SIG-M5 (cell line): ENCODE measurements around the gene DNAJC17.

Source experiments
- DNase-seq: peaks from one replicate; lab custom pipeline; 2025; lab: John Stamatoyannopoulos, UW

The DNAJC17 gene

GRCh38 chr15:40829115-40829514, 21.8 kb upstream of the DNAJC17 start:
- DNase-seq: no peak

DNA sequence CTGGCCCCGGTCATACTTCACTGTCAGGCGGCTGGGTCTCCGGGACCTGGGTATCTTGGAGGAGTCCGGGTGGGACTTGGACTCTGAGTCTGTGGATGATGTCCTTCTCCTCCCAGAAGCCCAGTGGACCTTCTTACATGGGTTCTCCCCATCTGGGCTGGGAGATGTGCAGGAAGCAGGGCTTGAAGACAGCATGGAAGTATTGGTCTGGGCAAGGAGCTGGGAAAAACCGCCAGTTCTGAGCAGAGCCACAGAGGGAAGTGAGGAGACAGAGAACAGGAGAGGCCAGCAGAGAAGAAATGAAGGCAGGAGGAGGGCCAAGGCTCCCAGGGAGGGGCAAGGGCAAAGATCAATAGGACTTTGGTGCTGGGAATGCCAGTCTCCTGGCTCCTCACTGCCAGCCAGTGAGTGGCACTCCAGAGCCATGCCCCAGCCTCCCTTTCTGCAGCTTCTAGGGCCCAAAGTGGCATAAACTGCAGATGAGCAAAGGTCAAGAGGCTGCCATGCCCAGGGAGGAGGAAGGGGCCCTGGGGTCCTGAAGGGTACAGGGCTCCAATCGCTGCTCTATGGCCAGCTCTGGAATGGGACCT, 21.3 kb upstream of the DNAJC17 start, which contains the start of gene PPP1R14D:
Gene PPP1R14D, minus strand, starts transcription at position 262 of the 590 bp plus-strand sequence. Its CDS starts 67 bp downstream, at position 195.
- DNase-seq: no peak

DNA sequence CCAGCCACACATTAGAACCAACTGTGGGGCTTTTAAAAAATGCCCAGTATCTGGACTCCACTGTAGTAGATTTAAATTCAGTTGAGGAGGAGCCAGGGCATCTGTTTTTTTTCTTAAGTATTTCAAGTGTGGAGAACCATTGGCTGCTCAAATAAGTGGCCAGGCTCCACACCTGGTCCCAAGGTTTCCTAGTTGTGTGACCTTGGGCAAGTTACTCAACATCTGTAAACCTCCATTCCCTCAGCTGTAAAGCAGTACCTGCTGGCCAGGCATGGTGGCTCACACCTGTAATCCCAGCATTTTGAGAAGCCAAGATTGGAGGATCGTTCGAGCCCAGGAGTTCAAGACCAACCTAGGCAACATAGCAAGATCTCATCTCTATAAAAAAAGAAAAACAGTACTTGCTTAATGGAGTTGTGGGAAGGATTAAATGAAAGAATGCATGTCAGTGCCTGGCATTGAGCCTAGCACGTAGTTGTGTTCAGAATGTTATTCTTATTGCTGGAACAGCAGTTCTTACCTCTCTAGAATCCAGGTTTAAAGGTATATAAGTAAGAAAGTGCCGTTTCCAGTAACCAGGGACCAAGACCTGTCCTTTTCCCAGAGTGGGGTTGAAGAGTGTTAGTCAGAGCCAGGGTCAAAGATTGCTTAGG, 19.3 kb upstream of the DNAJC17 start:
- DNase-seq: no peak

GRCh38 chr15:40825661-40826422, 18.6 kb upstream of the DNAJC17 start:
- DNase-seq: no peak

GRCh38 chr15:40823572-40824343, 16.5 kb upstream of the DNAJC17 start:
- no peak for DNase-seq

DNA sequence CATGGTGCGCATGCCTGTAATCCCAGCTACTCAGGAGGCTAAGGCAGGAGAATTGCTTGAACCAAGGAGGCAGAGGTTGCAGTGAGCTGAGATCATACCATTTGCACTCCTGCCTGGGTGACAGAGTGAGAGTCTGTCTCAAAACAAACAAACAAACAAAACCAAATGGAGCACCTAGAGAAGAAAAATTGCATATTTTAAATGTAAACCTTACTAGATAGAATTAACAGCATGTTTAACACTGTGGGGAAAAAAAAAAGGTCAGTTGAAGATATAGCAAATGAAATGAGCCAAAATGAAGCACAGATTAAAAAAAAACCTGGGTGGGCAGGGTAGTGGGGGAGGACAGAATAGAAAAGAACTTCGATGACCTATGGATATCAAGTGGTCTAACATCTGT, 13.9 kb upstream of the DNAJC17 start:
- no peak for DNase-seq

DNA sequence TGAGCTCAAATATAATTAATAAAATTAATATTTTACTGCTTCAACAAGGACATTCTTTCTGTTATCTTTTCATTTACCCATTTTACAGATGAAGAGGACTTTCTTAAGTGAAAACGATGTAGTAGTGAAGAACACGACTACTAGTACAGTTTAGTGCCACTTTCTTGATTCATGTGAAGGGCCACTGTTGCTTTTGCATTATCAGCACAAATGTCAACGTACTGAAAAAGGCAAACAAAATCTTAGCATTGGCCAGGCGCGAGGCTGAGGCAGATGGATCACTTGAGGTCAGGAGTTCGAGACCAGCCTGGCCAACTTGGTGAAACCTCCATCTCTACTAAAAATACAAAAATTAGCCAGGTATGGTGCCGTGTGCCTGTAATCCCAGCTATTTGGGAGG, 11.8 kb upstream of the DNAJC17 start:
- DNase-seq: no peak

DNA sequence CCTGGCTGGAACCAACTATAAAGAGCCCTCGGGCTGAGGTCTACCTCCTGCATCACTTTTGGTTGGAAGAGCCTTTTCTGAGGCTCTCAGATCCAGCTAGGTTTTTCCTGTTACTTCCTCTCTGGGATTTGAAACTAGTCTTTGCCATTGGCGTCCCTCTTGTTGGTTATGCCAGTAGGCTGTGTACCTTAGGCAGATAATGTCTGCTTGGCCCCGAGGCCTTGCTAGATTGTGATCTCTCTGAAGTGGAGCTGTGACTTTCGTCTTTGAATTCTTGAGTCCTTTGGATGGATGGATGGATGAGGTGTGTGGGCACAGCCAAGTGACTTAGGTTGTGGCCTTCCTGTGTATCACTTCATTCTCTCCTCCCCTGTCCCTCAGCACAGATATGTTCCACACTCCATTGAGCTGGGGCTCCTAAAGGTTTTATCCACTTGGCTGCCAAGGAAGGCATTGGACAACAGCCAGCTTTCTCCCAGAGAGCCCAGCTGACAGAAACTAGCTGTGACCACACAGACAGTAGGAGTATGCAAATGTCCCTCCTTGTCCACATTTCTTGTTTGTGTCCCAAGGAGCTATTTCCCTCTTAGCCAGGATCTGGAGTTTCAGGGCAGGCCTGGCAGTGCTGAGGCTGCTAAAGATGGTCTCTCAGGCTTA, 7.9 kb upstream of the DNAJC17 start:
- no peak for DNase-seq

GRCh38 chr15:40812721-40813425, 5.6 kb upstream of the DNAJC17 start:
- DNase-seq: no peak

DNA sequence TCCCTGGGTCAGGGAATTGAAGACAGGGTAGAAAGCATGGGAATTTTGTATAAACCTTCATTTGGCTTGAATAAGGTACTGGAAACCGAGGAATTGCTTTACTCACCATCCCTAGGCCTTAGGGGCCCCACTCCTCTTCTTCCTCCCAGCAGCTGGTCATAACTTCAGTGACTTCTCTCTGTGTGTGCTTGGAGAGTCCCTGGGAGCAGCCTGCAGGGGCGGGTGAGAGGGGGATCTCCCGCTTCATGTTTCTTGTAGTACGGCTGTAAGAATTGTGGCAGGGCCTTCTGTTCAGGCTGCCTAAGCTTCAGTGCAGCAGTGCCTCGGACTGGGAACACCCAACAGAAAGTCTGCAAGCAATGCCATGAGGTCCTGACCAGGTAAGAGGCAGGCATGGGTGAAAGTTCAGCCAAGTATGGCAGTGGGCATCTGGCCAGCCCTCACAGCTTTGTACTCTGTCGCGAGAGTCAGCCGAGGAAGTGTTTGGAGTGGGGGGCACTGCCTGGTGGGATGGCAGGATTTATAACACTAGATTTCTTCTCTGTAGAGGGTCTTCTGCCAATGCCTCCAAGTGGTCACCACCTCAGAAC, 1.7 kb upstream of the DNAJC17 start:
- no peak for DNase-seq

- DNase-seq: no peak
These were observed 702 bp upstream of the DNAJC17 start for GRCh38 chr15:40807888-40808461.

- no peak for DNase-seq
These were observed 623 bp downstream of the DNAJC17 start for GRCh38 chr15:40806672-40807027.

DNA sequence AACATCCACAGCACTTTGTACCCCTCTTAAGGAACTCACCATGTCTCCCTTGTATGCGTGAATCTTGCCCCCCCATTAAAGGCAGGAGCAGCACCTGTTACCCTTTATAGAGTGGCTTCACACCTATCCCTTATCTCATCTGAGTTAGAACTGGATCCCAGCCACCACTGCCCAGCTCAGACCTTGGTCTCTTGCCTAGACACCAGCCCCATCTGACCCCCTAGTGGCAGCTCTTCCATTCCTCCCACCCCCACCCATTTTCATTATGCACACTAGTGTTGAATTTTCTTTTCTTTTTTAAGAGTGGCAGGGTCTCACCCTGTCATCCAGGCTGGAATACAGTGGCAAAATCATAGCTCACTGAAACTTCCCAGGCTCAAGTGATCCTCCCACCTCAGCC, 3.6 kb downstream of the DNAJC17 start:
- no peak for DNase-seq

DNA sequence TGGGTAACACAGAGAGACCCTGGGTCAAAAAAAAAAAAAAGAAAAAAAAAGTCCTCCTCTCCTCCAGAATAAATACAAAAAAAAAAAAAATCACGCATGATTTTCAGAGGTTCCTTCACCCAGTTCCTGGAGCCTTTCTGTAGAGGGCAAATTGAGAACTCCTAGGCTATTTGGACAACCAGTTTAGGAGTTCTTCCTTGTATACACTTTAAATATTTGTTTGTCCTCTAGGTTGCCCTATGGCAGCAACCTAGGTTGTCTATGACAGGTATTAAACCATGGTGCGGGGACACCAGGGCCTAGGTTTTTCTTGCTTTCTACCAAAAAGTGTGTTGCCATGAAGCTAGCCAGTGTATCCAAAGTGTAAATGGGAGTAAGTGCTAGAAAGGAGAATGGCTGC, 4.2 kb downstream of the DNAJC17 start:
- DNase-seq: no peak

GRCh38 chr15:40799523-40799922, 7.8 kb downstream of the DNAJC17 start:
- DNase-seq: no peak

DNA sequence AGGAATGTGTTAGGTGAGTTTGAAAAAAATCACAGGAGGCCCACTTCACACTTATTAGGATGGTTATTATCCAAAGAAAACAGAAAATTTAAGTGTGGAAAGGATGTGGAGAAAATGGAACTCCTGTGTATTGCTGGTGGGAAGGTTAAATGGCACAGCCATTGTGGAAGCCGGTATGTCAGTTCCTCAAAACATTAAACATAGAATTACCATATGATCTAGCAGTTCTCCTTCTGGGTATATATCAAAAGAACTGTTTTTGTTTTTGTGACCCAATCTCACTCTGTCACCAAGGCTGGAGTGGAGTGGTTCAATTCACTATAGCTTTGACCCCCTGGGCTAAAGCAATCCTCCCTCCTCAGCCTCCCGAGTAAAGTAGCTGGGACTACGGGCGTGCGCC, 10.8 kb downstream of the DNAJC17 start:
- DNase-seq: no peak

- DNase-seq: no peak
These were observed 11.2 kb downstream of the DNAJC17 start for GRCh38 chr15:40796041-40796440.

DNA sequence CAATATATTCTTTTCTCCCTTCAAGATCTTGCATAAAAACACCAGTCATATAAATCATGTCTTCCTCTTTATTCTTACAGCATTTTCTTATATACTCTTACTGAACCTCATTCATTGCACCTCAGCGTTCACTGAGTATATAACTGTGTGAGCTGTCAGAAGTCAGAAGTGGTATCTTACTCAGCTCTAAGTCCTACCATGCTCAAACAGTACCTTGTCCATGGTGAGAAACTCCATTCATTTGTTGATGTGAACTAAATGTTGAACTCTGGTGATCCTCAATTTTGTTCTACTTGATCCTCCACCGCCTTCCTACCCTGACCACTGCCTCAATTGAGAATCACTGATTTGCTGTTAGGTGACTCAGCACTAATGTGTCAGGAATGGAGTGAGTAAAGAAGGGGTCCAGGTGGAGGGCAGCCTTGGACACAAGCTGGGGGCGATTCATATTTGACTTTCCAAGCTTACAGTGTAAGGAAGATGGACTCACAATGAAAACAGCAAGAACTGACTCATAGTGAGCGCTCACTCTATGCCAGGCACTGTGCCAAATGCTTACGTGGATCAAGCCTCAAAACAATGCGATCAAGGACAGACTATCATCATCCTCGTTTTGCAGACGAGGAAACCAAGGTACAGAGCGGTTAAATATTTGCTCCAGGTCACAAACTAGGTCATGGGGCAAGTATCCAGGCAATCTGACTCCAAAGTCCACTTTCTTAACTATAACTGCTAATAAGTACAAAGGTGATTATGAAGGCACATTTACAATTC, 13.9 kb downstream of the DNAJC17 start:
- DNase-seq: no peak

DNA sequence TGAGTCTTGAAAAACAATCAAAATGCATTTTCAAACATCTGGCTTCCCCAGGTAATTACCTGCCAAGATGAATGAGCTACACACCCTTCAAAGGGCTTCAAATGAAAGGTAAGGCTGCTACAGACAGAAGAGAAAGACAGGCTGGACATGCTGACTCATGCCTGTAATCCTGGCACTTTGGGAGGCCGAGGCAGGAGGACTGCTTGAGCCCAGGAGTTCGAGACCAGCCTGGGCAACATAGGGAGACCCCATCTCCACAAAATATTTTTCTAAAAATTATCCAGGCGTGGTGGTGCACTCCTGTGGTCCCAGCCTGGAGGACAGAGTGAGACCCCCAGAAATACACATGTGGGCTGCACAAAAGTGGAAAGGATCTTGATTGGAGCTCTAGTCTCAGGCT, 14.9 kb downstream of the DNAJC17 start:
- no peak for DNase-seq

- DNase-seq: no peak
These were observed 16.6 kb downstream of the DNAJC17 start for GRCh38 chr15:40790718-40791117.
